H1 (cell line): Measurements from ENCODE around the gene PCDHB13. TPM values are rescaled to one million over a fixed set of nuclear protein-coding genes. Genes with fewer than 3 reads are reported as not detected.

ENCODE experiments used
- CTCF ChIA-PET: fragments of 300-600 bp; sonication (Branson Sonifier 250); formaldehyde crosslinking; loops from one replicate; lab custom pipeline; 2021; ENCODE audit not compliant: partially characterized antibody; lab: Charles Lee
- POLR2A ChIA-PET: fragments of 300-600 bp; sonication (Branson Sonifier 250); formaldehyde crosslinking; loops from one replicate; lab custom pipeline; 2021; ENCODE audit warnings: inconsistent platforms; ENCODE audit not compliant: partially characterized antibody; lab: Charles Lee
- DNase-seq, 2 experiments: peaks; one replicate each; pipeline versions ENCODE4 v3.0.0 to v3.0.0-alpha.2; 2010 to 2022; ENCODE audit warnings: low spot score in 2 of 2, low read depth in 1 of 2, mixed read lengths in 1 of 2
- FAIRE-seq: peaks from 2 replicates; lab custom pipeline; 2011; peaks lifted over from hg19 to GRCh38; lab: Jason Lieb, UNC
- H2AFZ ChIP-seq: 2 replicates; pipeline ENCODE4 v1.8.1; 2012; ENCODE audit warnings: low read length, inconsistent platforms
- H2AK5ac ChIP-seq: 2 replicates; pipeline ENCODE4 v1.6.1; 2013; ENCODE audit warnings: low read depth, low read length
- H2BK120ac ChIP-seq: replicated peaks from 2 replicates; pipeline ENCODE3; 2013; ENCODE audit warnings: low read depth, low read length, inconsistent platforms
- H2BK12ac ChIP-seq: 2 replicates; pipeline ENCODE4 v1.6.1; 2013; ENCODE audit warnings: low read depth, low read length
- H2BK15ac ChIP-seq: 2 replicates; pipeline ENCODE4 v1.6.1; 2013; ENCODE audit warnings: low read length
- H2BK20ac ChIP-seq: 2 replicates; pipeline ENCODE4 v1.6.1; 2013; ENCODE audit warnings: low read length
- H2BK5ac ChIP-seq: 2 replicates; pipeline ENCODE4 v1.6.1; 2013; ENCODE audit warnings: low read depth, low read length
- H3K14ac ChIP-seq: 2 replicates; pipeline ENCODE4 v1.6.1; 2013; ENCODE audit warnings: inconsistent platforms; ENCODE audit not compliant: insufficient read length
- H3K18ac ChIP-seq: 2 replicates; pipeline ENCODE4 v1.6.1; 2013; ENCODE audit warnings: low read length; ENCODE audit errors: extremely low read depth
- H3K23ac ChIP-seq: 2 replicates; pipeline ENCODE4 v1.6.1; 2013; ENCODE audit warnings: inconsistent platforms; ENCODE audit not compliant: insufficient read length
- H3K23me2 ChIP-seq: 2 replicates; pipeline ENCODE4 v1.6.1; 2013; ENCODE audit warnings: low read depth, low read length
- H3K27ac ChIP-seq: 2 replicates; pipeline ENCODE4 v1.6.1; 2011; ENCODE audit warnings: low read depth, low read length, inconsistent platforms
- H3K27me3 ChIP-seq, 4 experiments: replicated peaks in 1 of 4; 1 replicate in 1 of 4; 2 replicates in 3 of 4; pipeline versions ENCODE4 v1.6.1 to v1.8.1; 2011 to 2013; ENCODE audit warnings: low read length in 3 of 4, mild to moderate bottlenecking in 3 of 4, inconsistent platforms in 2 of 4, mixed read lengths in 2 of 4, moderate library complexity in 1 of 4; ENCODE audit not compliant: control insufficient read depth in 3 of 4, insufficient read depth in 3 of 4; ENCODE audit errors: extremely low read depth in 1 of 4
- H3K36me3 ChIP-seq, 4 experiments: 2 replicates each; pipeline versions ENCODE4 v1.6.1 to v1.8.1; 2011 to 2013; ENCODE audit warnings: mild to moderate bottlenecking in 4 of 4, low read length in 3 of 4, moderate library complexity in 2 of 4, control low read depth in 1 of 4, inconsistent platforms in 1 of 4; ENCODE audit not compliant: insufficient read depth in 4 of 4, control insufficient read depth in 2 of 4
- H3K4ac ChIP-seq: replicated peaks from 2 replicates; pipeline ENCODE3; 2013; ENCODE audit warnings: low read length, low read depth, mixed read lengths, inconsistent platforms; ENCODE audit not compliant: insufficient read length
- H3K4me1 ChIP-seq, 4 experiments: replicated peaks in 1 of 4; 1 replicate in 1 of 4; 2 replicates in 3 of 4; pipeline versions ENCODE4 v1.6.1 to v1.8.1; 2011 to 2013; ENCODE audit warnings: low read length in 3 of 4, inconsistent platforms in 2 of 4, mixed read lengths in 1 of 4; ENCODE audit not compliant: insufficient read depth in 4 of 4, control insufficient read depth in 3 of 4
- H3K4me2 ChIP-seq, 2 experiments: 2 replicates each; pipeline versions ENCODE4 v1.6.1 to v1.8.1; 2011 to 2013; ENCODE audit warnings: low read depth in 2 of 2, low read length in 2 of 2, control low read depth in 1 of 2, inconsistent platforms in 1 of 2, mild to moderate bottlenecking in 1 of 2; ENCODE audit not compliant: insufficient read depth in 1 of 2
- H3K4me3 ChIP-seq, 4 experiments: fragments of 200-600, 300-600 bp in 1 of 4; sonication (generic), shearing (Covaris generic), sonication (Bioruptor Twin) in 1 of 4; 2 replicates each; pipeline versions ENCODE4 v1.5.1 to v1.8.1; 2011 to 2016; ENCODE audit warnings: low read length in 4 of 4, low read depth in 3 of 4, control low read depth in 2 of 4, inconsistent platforms in 2 of 4, mild to moderate bottlenecking in 2 of 4, mixed read lengths in 1 of 4, moderate library complexity in 1 of 4; ENCODE audit not compliant: insufficient read depth in 2 of 4; ENCODE audit errors: extremely low read depth in 1 of 4
- H3K56ac ChIP-seq: replicated peaks from 2 replicates; pipeline ENCODE3; 2013; ENCODE audit warnings: low read depth, mild to moderate bottlenecking, mixed read lengths, low read length, inconsistent platforms; ENCODE audit not compliant: insufficient read length
- H3K79me1 ChIP-seq: 2 replicates; pipeline ENCODE4 v1.6.1; 2013; ENCODE audit warnings: low read depth, low read length, control low read depth
- H3K79me2 ChIP-seq, 2 experiments: 2 replicates each; pipeline versions ENCODE4 v1.6.1 to v1.8.1; 2012 to 2013; ENCODE audit warnings: low read length in 2 of 2, mild to moderate bottlenecking in 2 of 2, inconsistent platforms in 1 of 2; ENCODE audit not compliant: insufficient read depth in 2 of 2, control insufficient read depth in 1 of 2
- H3K9ac ChIP-seq, 4 experiments: replicated peaks in 1 of 4; 1 replicate in 1 of 4; 2 replicates in 3 of 4; pipeline versions ENCODE4 v1.6.1 to v1.8.1; 2011 to 2013; ENCODE audit warnings: low read depth in 3 of 4, low read length in 3 of 4, control low read depth in 2 of 4, mild to moderate bottlenecking in 2 of 4, moderate library complexity in 2 of 4, inconsistent platforms in 1 of 4; ENCODE audit errors: extremely low read depth in 1 of 4
- H3K9me3 ChIP-seq, 2 experiments: 2 replicates each; pipeline versions ENCODE4 v1.6.1 to v1.8.1; 2012 to 2013; ENCODE audit warnings: mild to moderate bottlenecking in 2 of 2, moderate library complexity in 2 of 2, control low read depth in 1 of 2, inconsistent platforms in 1 of 2, low read depth in 1 of 2, low read length in 1 of 2, mixed read lengths in 1 of 2; ENCODE audit not compliant: insufficient read depth in 2 of 2
- H4K20me1 ChIP-seq, 2 experiments: replicated peaks in 1 of 2; 2 replicates each; pipeline versions ENCODE3 to v1.8.1; 2011 to 2013; ENCODE audit warnings: inconsistent platforms in 2 of 2, low read length in 2 of 2, mild to moderate bottlenecking in 1 of 2; ENCODE audit not compliant: insufficient read depth in 2 of 2, control insufficient read depth in 1 of 2
- H4K5ac ChIP-seq: 2 replicates; pipeline ENCODE4 v1.6.1; 2013; ENCODE audit warnings: low read length, low read depth, mixed read lengths, inconsistent platforms; ENCODE audit not compliant: insufficient read length
- H4K8ac ChIP-seq: 2 replicates; pipeline ENCODE4 v1.8.0; 2013; ENCODE audit warnings: mild to moderate bottlenecking, moderate library complexity, low read length, inconsistent platforms; ENCODE audit not compliant: insufficient read depth; ENCODE audit errors: extremely low read depth
- H4K91ac ChIP-seq: replicated peaks from 2 replicates; pipeline ENCODE3; 2013; ENCODE audit warnings: low read length, mixed read lengths, inconsistent platforms; ENCODE audit not compliant: insufficient read length
- CBX5 ChIP-seq: fragments of 300-800, 300-1000 bp; sonication (generic); IDR thresholded peaks from 2 replicates; pipeline ENCODE4 v1.7.1; 2016; ENCODE audit warnings: antibody characterized with exemption, low read length, low read depth
- CEBPB ChIP-seq: IDR thresholded peaks from 2 replicates; pipeline ENCODE4 v1.6.1; 2012; ENCODE audit warnings: low read depth, low read length
- CHD1 ChIP-seq: IDR thresholded peaks from 2 replicates; pipeline ENCODE4 v1.6.1; 2012; ENCODE audit warnings: low read depth, low read length, improper control_type of control experiment
- CTBP2 ChIP-seq: IDR thresholded peaks from 2 replicates; pipeline ENCODE4 v1.7.0; 2011; ENCODE audit warnings: borderline replicate concordance, mild to moderate bottlenecking, moderate library complexity, mixed read lengths, low read length; ENCODE audit not compliant: insufficient read depth, insufficient read length
- CTCF ChIP-seq, 3 experiments: IDR thresholded peaks; 1 replicate in 2 of 3; 2 replicates in 1 of 3; pipeline versions ENCODE4 v1.5.1 to v1.6.1; 2011; ENCODE audit warnings: low read length in 3 of 3, mild to moderate bottlenecking in 3 of 3, inconsistent platforms in 2 of 3, low read depth in 1 of 3, moderate library complexity in 1 of 3; ENCODE audit not compliant: insufficient read depth in 1 of 3; ENCODE audit errors: control extremely low read depth in 1 of 3
- HDAC6 ChIP-seq: IDR thresholded peaks from one replicate; pipeline ENCODE4 v1.7.1; 2012; ENCODE audit warnings: low read depth, mild to moderate bottlenecking, inconsistent platforms, low read length, moderate library complexity
- RAD21 ChIP-seq, 2 experiments: IDR thresholded peaks in 1 of 2; conservative IDR thresholded peaks in 1 of 2; 2 replicates each; pipeline ENCODE4 v1.6.1; 2011; ENCODE audit warnings: low read depth in 2 of 2, low read length in 2 of 2, improper control_type of control experiment in 1 of 2, inconsistent platforms in 1 of 2, mild to moderate bottlenecking in 1 of 2, moderate library complexity in 1 of 2
- TAF1 ChIP-seq: IDR thresholded peaks from 2 replicates; pipeline ENCODE4 v1.6.1; 2011; ENCODE audit warnings: mild to moderate bottlenecking, low read depth, low read length
- TEAD4 ChIP-seq: IDR thresholded peaks from 2 replicates; pipeline ENCODE4 v1.6.1; 2012; ENCODE audit warnings: low read depth, low read length, inconsistent platforms, mixed read lengths
- WGBS, 2 experiments: shearing (Covaris generic) in 1 of 2; methylation state at CpG; one replicate each; pipeline versions ENCODE4 v1.1.6 to v1.1.7; 2013 to 2015; ENCODE audit warnings: low lambda C conversion rate in 2 of 2, mixed read lengths in 2 of 2, inconsistent platforms in 1 of 2, low coverage in 1 of 2, missing lambda C conversion rate in 1 of 2; ENCODE audit not compliant: insufficient replicate concordance in 2 of 2, insufficient coverage in 1 of 2, insufficient read length in 1 of 2; ENCODE audit errors: extremely low coverage in 1 of 2, missing lambda C conversion rate in 1 of 2; 5-methylcytosine and 5-hydroxymethylcytosine counted together
- polyA plus RNA-seq, 7 experiments: library from polyadenylated mRNA; depleted of rRNA in 3 of 7; stranded (reverse) in 5 of 7; unstranded in 2 of 7; fragments of >200 nt in 5 of 7; fragments of 200-250 nt in 2 of 7; gene quantifications; 1 replicate in 5 of 7; 2 replicates in 1 of 7; 4 replicates in 1 of 7; pipeline versions ENCODE4 v1.2.1 to v1.2.3, GENCODE V29; 2011 to 2013; ENCODE audit warnings: missing spikeins in 2 of 7, mixed read lengths in 2 of 7
- total RNA-seq: library from RNA; stranded (reverse); fragmentation: NEBNext Ultra II Directional; extraction: Animal tissue kit (Norgen Biotek cat#: 25700); gene quantifications from 2 replicates; pipeline ENCODE4 v1.2.1, GENCODE V29; 2021

The PCDHB13 gene
- total and polyA plus RNA-seq, 2 of the 8 experiments (the other 6 are each of a cell fraction or from before 2014, with no cell fraction given), result 1.1 to 1.4 TPM

GRCh38 chr5:141223112-141223783 is 9.5 kb downstream of the PCDHB13 start, which contains the start of gene PCDHB14:
Gene PCDHB14, plus strand, starts transcription at chr5:141223343. Its CDS starts 163 bp downstream, at chr5:141223506.
- no peak within 1 kb of the TSS for H3K18ac ChIP-seq
- FAIRE-seq, result peak; percentile 90
- H2BK5ac ChIP-seq, result no peak within 1 kb of the TSS
- peaks cover 2 to 3% (median 3%) of the 10 kb centered on the region in 4 experiments; a peak in 2 of 7 replicates for H3K4me1 ChIP-seq
- no peak within 1 kb of the TSS for H3K14ac ChIP-seq
- H3K4ac ChIP-seq, result no peak within 1 kb of the TSS
- no peaks in the 10 kb centered on the region for H4K20me1 ChIP-seq
- H2BK15ac ChIP-seq, result no peak within 1 kb of the TSS
- no peaks in the 10 kb centered on the region; a peak in 1 of 8 replicates for H3K36me3 ChIP-seq
- H3K23ac ChIP-seq, result no peak within 1 kb of the TSS
- H3K56ac ChIP-seq, result no peak within 1 kb of the TSS
- H3K4me2 ChIP-seq, result peak within 1 kb of the TSS; percentile 63 to 85
- no peaks in the 10 kb centered on the region for H3K27me3 ChIP-seq
- ChIA-PET POLR2A (interaction anchor here (0.9 to 1.5 kb wide), 5 partner anchors 21 to 341 kb away, joined by 3 to 9 read pairs (median 4); partner anchors contain the start of gene PCDHB15), CTCF (interaction anchor here (0.6 to 3.6 kb wide), 81 partner anchors 9 to 393 kb away, joined by 3 to 43 read pairs (median 5); partner anchors contain the start of genes PCDHA8, PCDHB10, PCDHB11 and PCDHB12)
- H4K5ac ChIP-seq, result no peak within 1 kb of the TSS
- no peak within 1 kb of the TSS for H2BK120ac ChIP-seq
- peaks cover 0 to 9% of the 10 kb centered on the region in 2 experiments; a peak in 1 of 4 replicates for H3K9me3 ChIP-seq
- no peak within 1 kb of the TSS for H4K8ac ChIP-seq
- no peak for DNase-seq
- H3K23me2 ChIP-seq, result peaks cover 2% of the 10 kb centered on the region; the same call in 1 of the 2 replicates
- no peak within 1 kb of the TSS for H2BK12ac ChIP-seq
- H2AK5ac ChIP-seq, result no peak within 1 kb of the TSS
- H3K27ac ChIP-seq, result no peak within 1 kb of the TSS
- H4K91ac ChIP-seq, result no peak within 1 kb of the TSS
- no peak within 1 kb of the TSS; a peak in 1 of 7 replicates for H3K9ac ChIP-seq
- H2BK20ac ChIP-seq, result no peak within 1 kb of the TSS
- peak within 1 kb of the TSS; percentile 99 for H2AFZ ChIP-seq
- peak within 1 kb of the TSS; percentile 8 to 50 (median 29); a peak in 5 of 8 replicates for H3K4me3 ChIP-seq
- no peaks in the 10 kb centered on the region for H3K79me1 ChIP-seq
- H3K79me2 ChIP-seq, result no peaks in the 10 kb centered on the region
- 44% methylated on average over 15 of the region's 15 CpGs; no CpG with 5 or more reads in 1 of the 2 experiments for WGBS, 2 experiments
- TF ChIP-seq CTCF (IDR thresholded peaks at IDR 0.05; ENCODE audit: control extremely low read depth in 1 of 3, insufficient read depth in 1 of 3, low read depth in 1 of 3, low read length in 3 of 3), result peak in 2 of 3 experiments; percentile 50 to 64; a peak in 3 of 4 replicates
- TF ChIP-seq HDAC6, result no peak
- TF ChIP-seq RAD21 (IDR thresholded peaks at IDR 0.05 in 1 of 2, conservative IDR thresholded peaks at IDR 0.05 in 1 of 2; ENCODE audit: low read depth in 2 of 2, low read length in 2 of 2), result peak; percentile 81 to 85
- no peak for TF ChIP-seq CBX5
- TF ChIP-seq TEAD4, result no peak
- TF ChIP-seq CEBPB, result no peak
- no peak for TF ChIP-seq CTBP2
- TF ChIP-seq CHD1, result no peak
- 0 out of 2 replicates have a peak, but pooled peaks have one; percentile 35 for TF ChIP-seq TAF1
